Loucy (cell line): ENCODE results near the gene CAPN2.

Experiments used
- EZH2phosphoT487 ChIP-seq: fragments of 200-600 bp; IDR thresholded peaks from 2 replicates; pipeline ENCODE4 v1.6.1; 2018; ENCODE audit warnings: antibody characterized with exemption, mild to moderate bottlenecking, moderate library complexity, borderline replicate concordance
- TF ChIP-seq, protein P1 (sequence below): fragments of 200-600 bp; sonication (generic); conservative IDR thresholded peaks from 2 replicates; pipeline ENCODE4 v1.5.1; 2014; ENCODE audit warnings: mild to moderate bottlenecking, antibody characterized with exemption, low read length

- TF ChIP-seq, protein P1, sequence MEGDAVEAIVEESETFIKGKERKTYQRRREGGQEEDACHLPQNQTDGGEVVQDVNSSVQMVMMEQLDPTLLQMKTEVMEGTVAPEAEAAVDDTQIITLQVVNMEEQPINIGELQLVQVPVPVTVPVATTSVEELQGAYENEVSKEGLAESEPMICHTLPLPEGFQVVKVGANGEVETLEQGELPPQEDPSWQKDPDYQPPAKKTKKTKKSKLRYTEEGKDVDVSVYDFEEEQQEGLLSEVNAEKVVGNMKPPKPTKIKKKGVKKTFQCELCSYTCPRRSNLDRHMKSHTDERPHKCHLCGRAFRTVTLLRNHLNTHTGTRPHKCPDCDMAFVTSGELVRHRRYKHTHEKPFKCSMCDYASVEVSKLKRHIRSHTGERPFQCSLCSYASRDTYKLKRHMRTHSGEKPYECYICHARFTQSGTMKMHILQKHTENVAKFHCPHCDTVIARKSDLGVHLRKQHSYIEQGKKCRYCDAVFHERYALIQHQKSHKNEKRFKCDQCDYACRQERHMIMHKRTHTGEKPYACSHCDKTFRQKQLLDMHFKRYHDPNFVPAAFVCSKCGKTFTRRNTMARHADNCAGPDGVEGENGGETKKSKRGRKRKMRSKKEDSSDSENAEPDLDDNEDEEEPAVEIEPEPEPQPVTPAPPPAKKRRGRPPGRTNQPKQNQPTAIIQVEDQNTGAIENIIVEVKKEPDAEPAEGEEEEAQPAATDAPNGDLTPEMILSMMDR: no peak
- TF ChIP-seq EZH2phosphoT487: no peak
These were observed 50.9 kb downstream of the CAPN2 start for GRCh38 chr1:223763251-223763650.
